ENCODE results near the gene DGKB.
"Not testable (repeated sequence)": the region's sequence is repeated elsewhere in the genome, so short reads cannot be mapped to it uniquely, and the experiment has no call there.

The DGKB gene

DNA sequence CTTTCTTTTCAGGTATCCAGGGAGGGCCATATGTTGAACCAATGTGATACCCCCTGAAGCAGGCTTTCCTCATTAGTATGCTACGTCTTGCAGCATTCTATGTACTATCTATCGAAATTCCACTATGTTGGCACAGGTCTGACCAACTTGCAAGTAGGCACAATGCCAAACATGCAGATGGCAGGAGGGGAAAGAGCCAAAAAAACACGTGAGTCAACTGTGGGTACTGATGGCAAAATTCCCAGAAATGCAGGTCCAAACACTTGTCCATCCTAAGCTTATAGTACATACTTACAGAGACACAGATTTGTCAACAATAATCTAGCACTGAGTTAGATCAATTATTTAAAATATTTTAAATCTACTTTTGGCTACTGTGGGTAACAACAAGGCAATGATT lies 394.9 kb downstream of the DGKB start:
- H3K36me3 Mint-ChIP-seq (ENCODE audit: insufficient read depth): no peaks in the 10 kb centered on the region
- no peak overlapping the region for H3K4me3 Mint-ChIP-seq
- DNase-seq (no peak), ATAC-seq (replicated peaks) (no peak)
- H3K9me3 Mint-ChIP-seq: no peaks in the 10 kb centered on the region
- no peak overlapping the region for H3K27ac Mint-ChIP-seq
- no peaks in the 10 kb centered on the region for H3K27me3 Mint-ChIP-seq
- H3K4me1 Mint-ChIP-seq (ENCODE audit: low read depth in 2 of 2): peaks cover 0 to 3% of the 10 kb centered on the region in 2 donors

DNA sequence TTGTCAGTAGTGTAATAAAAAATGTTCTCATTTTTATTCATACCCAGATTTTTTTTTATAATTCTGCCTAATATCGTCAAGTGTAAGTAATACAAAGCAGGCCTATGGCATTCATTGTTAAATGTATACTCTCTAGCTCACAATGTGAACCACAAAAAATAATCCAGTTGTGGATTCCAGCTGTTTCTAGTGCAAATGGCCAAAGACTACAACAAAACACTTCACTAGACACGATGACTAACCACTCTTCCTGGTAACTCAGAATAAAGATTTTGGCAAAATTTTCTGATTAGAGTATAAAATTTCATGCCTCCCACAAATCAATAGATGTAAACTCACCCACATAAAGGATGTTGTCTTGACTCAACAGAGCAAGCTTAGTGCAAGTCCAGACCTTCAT lies 396.6 kb downstream of the DGKB start:
- no peak for ATAC-seq (replicated peaks)
- H3K27ac Mint-ChIP-seq: no peak overlapping the region

DNA sequence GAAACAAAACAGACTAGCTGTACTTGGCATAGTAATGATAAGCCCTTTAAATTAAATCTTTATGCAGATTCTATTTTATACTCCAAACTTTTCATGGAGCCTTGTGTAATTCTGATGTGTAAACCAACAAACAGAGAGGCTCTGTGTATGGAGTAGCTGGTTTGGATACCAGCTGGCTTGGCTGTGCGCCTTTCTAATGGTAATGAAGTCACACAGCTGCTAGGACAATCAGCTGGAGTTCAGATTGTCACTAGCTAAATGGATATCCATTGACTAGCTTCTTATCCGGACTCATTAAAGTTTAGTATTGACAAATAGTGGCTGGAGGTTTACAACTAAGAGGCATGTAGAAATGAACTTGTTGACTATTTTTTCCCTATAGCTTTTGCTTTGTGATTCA lies 398.4 kb downstream of the DGKB start:
- H3K9me3 Mint-ChIP-seq: peaks cover 0 to 1% of the 10 kb centered on the region in 2 donors
- no peak overlapping the region for H3K4me3 Mint-ChIP-seq
- no peaks in the 10 kb centered on the region for H3K36me3 Mint-ChIP-seq (ENCODE audit: insufficient read depth)
- no peaks in the 10 kb centered on the region for H3K27me3 Mint-ChIP-seq
- ATAC-seq (replicated peaks): no peak
- no peaks in the 10 kb centered on the region for H3K4me1 Mint-ChIP-seq (ENCODE audit: low read depth in 2 of 2)
- H3K27ac Mint-ChIP-seq: no peak overlapping the region
- no peak for DNase-seq

More for the DNA sequence above, 396.6 kb downstream of the DGKB start:
- Mint-ChIP-seq H3K27me3 (no peaks in the 10 kb centered on the region), H3K4me1 (ENCODE audit: low read depth in 2 of 2) (no peaks in the 10 kb centered on the region), H3K9me3 (peaks cover 0 to 1% of the 10 kb centered on the region in 2 donors), H3K36me3 (ENCODE audit: insufficient read depth) (no peaks in the 10 kb centered on the region), H3K4me3 (no peak overlapping the region)
- DNase-seq: no peak

DNA sequence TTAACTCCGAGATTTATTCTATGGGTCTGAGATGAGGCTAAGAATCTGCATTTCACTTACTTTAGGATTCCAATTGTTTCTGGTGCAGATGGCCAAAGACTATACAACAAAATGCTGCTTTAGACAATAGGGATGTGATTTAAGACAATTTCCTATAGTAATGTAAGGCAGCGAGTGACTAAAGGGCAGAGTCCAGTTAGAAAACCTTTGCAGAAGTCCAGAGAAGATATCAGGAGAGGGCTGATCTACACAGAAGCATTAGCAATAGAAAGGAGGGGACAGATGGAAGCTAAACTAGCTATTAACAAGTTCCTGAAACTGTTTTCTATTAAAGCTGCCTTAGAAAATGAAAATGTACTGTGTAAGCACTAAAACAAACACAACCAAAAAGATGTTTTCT lies 398.9 kb downstream of the DGKB start:
- no peak for ATAC-seq (replicated peaks)
- H3K27ac Mint-ChIP-seq: no peak overlapping the region
- peaks cover 0 to 1% of the 10 kb centered on the region in 2 donors for H3K9me3 Mint-ChIP-seq
- no peaks in the 10 kb centered on the region for H3K36me3 Mint-ChIP-seq (ENCODE audit: insufficient read depth)
- DNase-seq: no peak
- H3K27me3 Mint-ChIP-seq: no peaks in the 10 kb centered on the region
- H3K4me3 Mint-ChIP-seq: no peak overlapping the region
- no peaks in the 10 kb centered on the region for H3K4me1 Mint-ChIP-seq (ENCODE audit: low read depth in 2 of 2)

DNA sequence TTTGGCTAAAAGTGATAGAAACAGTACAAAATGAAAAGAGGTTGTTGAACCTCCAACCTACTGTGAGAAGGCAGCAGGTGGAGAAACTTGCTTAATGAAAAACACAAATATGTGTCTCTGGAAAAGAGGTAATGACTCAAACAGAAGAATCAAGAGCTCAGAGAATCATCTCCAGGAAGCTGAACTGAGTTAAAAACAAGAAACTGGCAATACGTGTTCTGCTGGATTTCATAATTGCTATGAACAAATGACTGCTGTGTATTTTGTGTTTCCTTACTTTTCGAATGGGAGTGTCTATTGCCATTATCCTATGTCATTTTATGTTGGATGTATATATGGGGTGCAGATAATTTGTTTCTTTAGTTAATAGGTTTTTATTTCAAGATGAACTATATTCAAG lies 401.1 kb downstream of the DGKB start:
- no peak overlapping the region for H3K4me3 Mint-ChIP-seq
- no peak overlapping the region for H3K27ac Mint-ChIP-seq
- no peaks in the 10 kb centered on the region for H3K36me3 Mint-ChIP-seq (ENCODE audit: insufficient read depth)
- peaks cover 0 to 1% of the 10 kb centered on the region in 2 donors for H3K9me3 Mint-ChIP-seq
- no peaks in the 10 kb centered on the region for H3K27me3 Mint-ChIP-seq
- ATAC-seq (replicated peaks): no peak
- DNase-seq: no peak
- H3K4me1 Mint-ChIP-seq (ENCODE audit: low read depth in 2 of 2): no peaks in the 10 kb centered on the region

DNA sequence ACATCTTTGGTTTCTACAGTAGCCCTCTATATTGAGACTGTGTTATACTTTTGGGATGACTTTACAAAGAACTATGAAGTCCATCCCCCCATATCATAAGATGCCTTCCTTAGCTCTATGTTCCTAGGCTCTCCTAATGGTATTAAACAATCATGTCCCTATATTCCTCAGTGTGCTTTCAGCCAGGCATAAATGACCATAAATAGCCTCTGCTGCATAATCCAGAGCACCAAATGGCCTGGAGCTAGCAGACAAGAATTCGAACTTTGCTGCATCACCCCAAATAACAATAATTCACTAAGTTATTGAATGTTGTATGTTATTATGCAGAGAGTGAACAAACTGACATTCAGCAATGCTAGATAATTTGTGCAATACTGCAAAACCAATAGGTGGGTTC lies 405.2 kb downstream of the DGKB start:
- H3K9me3 Mint-ChIP-seq: peaks cover 0 to 3% of the 10 kb centered on the region in 2 donors
- H3K27ac Mint-ChIP-seq: no peak overlapping the region
- H3K4me1 Mint-ChIP-seq (ENCODE audit: low read depth in 2 of 2): no peaks in the 10 kb centered on the region
- no peaks in the 10 kb centered on the region for H3K36me3 Mint-ChIP-seq (ENCODE audit: insufficient read depth)
- no peak for ATAC-seq (replicated peaks)
- no peak for DNase-seq
- no peaks in the 10 kb centered on the region for H3K27me3 Mint-ChIP-seq
- no peak overlapping the region for H3K4me3 Mint-ChIP-seq

DNA sequence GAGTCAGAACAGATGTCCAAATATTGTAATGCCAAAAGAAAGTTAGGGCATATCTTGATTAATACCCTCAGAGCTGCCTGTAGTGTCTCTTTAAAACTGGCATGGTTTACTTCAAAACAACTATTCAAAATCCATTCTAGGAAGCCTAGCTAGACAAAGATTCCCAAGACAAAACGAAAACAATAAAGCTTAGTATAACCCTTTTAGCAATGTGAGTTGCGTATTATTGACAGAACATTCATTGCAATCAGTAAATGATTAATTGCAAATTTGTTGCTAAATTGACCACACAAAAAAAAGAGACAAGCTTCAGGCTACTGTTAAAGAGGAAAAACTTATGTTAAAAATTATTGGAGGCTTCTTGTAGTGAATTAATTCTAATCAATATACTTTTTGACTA lies 406.9 kb downstream of the DGKB start:
- no peak overlapping the region for H3K4me3 Mint-ChIP-seq
- DNase-seq (no peak), ATAC-seq (replicated peaks) (no peak)
- peaks cover 0 to 2% of the 10 kb centered on the region in 2 donors for H3K9me3 Mint-ChIP-seq
- H3K36me3 Mint-ChIP-seq (ENCODE audit: insufficient read depth): no peaks in the 10 kb centered on the region
- no peaks in the 10 kb centered on the region for H3K4me1 Mint-ChIP-seq (ENCODE audit: low read depth in 2 of 2)
- H3K27ac Mint-ChIP-seq: no peak overlapping the region
- H3K27me3 Mint-ChIP-seq: no peaks in the 10 kb centered on the region

DNA sequence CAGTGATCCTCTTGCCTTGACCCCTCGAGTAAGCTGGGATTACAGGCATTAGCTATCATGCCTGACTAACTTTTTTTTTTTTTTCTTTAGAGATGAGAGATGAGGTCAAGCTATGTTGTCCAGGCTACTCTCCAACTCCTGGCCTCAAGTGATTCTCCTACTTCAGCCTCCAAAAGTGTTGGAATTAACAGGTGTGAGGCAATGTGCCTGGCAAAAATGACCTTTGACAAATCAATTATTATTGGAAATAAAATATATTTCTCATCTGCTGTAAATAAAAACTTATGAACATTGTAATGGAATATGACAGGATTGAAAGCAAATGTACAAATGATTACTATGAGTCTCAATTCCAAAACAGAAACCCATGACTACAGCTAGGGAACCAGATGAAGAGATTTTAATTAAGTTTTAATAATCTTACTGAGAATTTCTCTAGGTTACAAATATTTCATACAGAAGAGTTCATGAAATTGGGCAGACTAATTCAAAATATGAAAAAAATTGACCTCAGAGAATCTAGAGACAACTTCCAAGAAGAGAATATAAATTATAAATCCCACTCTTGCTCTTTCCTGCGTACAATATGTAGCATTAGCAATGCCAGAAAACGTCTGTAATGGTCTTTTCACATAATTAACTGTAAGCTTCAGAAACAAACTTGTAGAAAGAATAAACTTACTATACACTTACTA lies 414.7 kb downstream of the DGKB start:
- H3K4me3 Mint-ChIP-seq: no peak overlapping the region
- ATAC-seq (replicated peaks): no peak
- H3K4me1 Mint-ChIP-seq (ENCODE audit: low read depth in 2 of 2): no peaks in the 10 kb centered on the region

DNA sequence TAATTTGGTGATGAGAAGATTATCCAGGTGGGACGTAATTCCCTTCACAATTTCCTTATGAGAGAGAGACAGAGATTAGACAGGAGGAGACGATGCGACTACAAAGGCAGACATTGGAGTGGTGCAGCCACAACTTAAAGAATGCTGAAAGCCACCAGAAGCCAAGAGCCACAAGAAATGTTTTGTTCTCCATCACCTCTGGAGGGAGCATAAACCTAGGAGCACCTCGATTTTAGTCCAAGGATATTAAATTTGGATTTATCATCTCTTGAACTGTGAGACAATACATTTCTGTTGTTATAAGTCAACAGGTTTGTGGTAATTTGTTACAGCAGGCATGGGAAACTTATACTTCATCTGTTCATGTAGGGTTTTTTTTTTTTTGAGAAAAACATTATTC lies 418.9 kb downstream of the DGKB start:
- Mint-ChIP-seq H3K27ac (no peak overlapping the region), H3K4me3 (no peak overlapping the region), H3K27me3 (no peaks in the 10 kb centered on the region), H3K4me1 (ENCODE audit: low read depth in 2 of 2) (no peaks in the 10 kb centered on the region), H3K36me3 (ENCODE audit: insufficient read depth) (no peaks in the 10 kb centered on the region), H3K9me3 (no peaks in the 10 kb centered on the region)
- ATAC-seq (replicated peaks): no peak
- no peak for DNase-seq

More for the DNA sequence above, 414.7 kb downstream of the DGKB start:
- no peak overlapping the region for H3K27ac Mint-ChIP-seq
- no peaks in the 10 kb centered on the region for H3K36me3 Mint-ChIP-seq (ENCODE audit: insufficient read depth)
- no peaks in the 10 kb centered on the region for H3K27me3 Mint-ChIP-seq
- H3K9me3 Mint-ChIP-seq: no peaks in the 10 kb centered on the region
- no peak for DNase-seq

DNA sequence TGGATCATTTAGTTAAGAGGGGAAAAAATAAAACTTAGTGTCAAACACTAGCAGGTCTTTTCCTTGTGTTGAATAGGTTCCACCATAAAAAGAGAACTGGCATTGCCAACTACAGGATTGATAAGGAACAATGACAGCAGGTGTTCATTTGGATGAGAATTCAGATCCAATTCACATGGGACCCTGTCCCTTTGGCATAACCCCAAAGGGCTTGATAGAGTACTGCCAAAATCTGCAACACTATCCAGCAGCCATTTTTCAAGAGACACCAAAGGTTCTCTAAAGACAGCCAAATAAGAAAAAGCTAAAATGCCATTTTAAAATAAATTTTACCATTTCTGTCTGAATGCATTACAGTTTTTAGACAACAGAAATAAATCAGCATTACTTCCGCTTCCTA lies 422.3 kb downstream of the DGKB start:
- no peaks in the 10 kb centered on the region for H3K27me3 Mint-ChIP-seq
- DNase-seq: no peak
- no peak overlapping the region for H3K4me3 Mint-ChIP-seq
- H3K9me3 Mint-ChIP-seq: no peaks in the 10 kb centered on the region
- no peak for ATAC-seq (replicated peaks)
- H3K4me1 Mint-ChIP-seq (ENCODE audit: low read depth in 2 of 2): no peaks in the 10 kb centered on the region
- H3K36me3 Mint-ChIP-seq (ENCODE audit: insufficient read depth): no peaks in the 10 kb centered on the region
- H3K27ac Mint-ChIP-seq: no peak overlapping the region

DNA sequence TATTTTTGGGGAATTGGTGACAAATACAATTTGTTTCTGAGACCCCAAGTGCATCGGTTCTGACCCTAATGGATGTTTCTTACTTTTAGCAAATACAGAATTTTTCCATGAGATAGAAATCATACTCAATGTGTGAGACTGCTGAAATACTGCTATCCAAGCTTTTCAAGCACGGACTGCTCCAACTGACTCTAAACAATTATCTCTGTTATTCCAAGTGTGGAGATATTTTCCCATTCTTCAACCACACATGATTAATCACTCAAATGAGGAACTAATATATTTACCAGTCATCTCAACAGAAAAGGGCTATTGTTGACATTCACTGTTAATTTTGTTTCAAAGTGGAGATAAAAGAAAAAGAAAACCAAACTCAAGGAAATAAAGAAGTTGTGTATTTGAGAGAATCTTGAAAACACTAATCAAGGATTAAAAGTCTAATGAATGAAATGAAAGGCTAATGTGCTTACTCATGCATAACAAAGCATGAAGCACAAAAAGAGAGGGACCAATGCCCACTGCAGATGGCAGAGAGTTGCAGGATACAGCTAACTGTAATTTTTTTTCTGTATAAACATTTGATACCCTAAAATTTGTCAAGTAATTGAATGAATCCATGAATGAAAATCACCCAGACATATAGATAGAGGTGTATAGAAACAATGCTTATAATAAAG lies 423.6 kb downstream of the DGKB start:
- no peaks in the 10 kb centered on the region for H3K9me3 Mint-ChIP-seq
- H3K36me3 Mint-ChIP-seq (ENCODE audit: insufficient read depth): no peaks in the 10 kb centered on the region
- H3K4me3 Mint-ChIP-seq: no peak overlapping the region
- ATAC-seq (replicated peaks): no peak
- no peaks in the 10 kb centered on the region for H3K4me1 Mint-ChIP-seq (ENCODE audit: low read depth in 2 of 2)
- DNase-seq: no peak
- no peaks in the 10 kb centered on the region for H3K27me3 Mint-ChIP-seq
- no peak overlapping the region for H3K27ac Mint-ChIP-seq

DNA sequence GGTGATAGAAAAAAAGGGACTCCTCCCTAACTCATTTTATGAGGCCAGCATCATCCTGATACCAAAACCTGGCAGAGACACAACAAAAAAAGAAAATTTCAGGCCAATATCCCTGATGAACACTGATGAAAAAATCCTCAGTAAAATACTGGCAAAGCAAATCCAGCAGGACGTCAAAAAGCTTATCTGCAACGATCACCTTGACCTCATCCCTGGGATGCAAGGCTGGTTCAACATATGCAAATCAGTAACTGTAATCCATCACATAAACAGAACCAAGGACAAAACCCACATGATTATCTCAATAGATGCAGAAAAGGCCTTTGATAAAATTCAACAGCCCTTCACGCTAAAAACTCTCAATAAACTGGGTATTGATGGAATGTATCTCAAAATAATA lies 440.8 kb downstream of the DGKB start:
- H3K4me3 Mint-ChIP-seq; H3K36me3 Mint-ChIP-seq (ENCODE audit: insufficient read depth); H3K4me1 Mint-ChIP-seq (ENCODE audit: low read depth in 2 of 2); H3K9me3 Mint-ChIP-seq; ATAC-seq (replicated peaks); H3K27ac Mint-ChIP-seq; DNase-seq; H3K27me3 Mint-ChIP-seq: not testable (repeated sequence)

DNA sequence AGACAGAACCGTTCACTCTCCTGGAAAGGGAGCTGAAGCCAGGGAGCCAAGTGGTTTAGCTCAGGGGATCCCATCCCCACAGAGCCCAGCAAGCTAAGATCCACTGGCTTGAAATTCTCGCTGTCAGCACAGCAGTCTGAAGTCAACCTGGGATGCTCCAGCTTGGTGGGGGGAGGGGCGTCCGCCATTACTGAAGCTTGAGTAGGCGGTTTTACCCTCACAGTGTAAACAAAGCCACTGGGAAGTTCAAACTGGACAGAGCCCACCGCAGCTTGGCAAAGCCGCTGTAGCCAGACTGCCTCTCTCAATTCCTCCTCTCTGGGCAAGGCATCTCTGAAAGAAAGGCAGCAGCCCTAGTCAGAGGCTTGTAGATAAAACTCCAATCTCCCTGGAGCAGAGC lies 443.7 kb downstream of the DGKB start:
- not testable (repeated sequence) for H3K9me3 Mint-ChIP-seq; H3K27me3 Mint-ChIP-seq; H3K4me1 Mint-ChIP-seq (ENCODE audit: low read depth in 2 of 2); H3K36me3 Mint-ChIP-seq (ENCODE audit: insufficient read depth); DNase-seq; H3K4me3 Mint-ChIP-seq; H3K27ac Mint-ChIP-seq; ATAC-seq (replicated peaks)

Data from effector memory CD8-positive, alpha-beta T cell (primary cell).